Measurements from ENCODE around the gene NOD2. TPM values are rescaled to one million over a fixed set of nuclear protein-coding genes. Genes with fewer than 3 reads are reported as not detected.

NOD2 gene
- total and polyA plus RNA-seq, 2 of the 13 experiments (the other 11 are each of a cell fraction or from before 2014, with no cell fraction given), result 0.27 to 0.81 TPM

- TF ChIP-seq ZNF572 (CRISPR knock-in tag; IDR thresholded peaks at IDR 0.05), result no peak
- TF ChIP-seq, protein P1, sequence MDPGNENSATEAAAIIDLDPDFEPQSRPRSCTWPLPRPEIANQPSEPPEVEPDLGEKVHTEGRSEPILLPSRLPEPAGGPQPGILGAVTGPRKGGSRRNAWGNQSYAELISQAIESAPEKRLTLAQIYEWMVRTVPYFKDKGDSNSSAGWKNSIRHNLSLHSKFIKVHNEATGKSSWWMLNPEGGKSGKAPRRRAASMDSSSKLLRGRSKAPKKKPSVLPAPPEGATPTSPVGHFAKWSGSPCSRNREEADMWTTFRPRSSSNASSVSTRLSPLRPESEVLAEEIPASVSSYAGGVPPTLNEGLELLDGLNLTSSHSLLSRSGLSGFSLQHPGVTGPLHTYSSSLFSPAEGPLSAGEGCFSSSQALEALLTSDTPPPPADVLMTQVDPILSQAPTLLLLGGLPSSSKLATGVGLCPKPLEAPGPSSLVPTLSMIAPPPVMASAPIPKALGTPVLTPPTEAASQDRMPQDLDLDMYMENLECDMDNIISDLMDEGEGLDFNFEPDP (CRISPR knock-in tag; conservative IDR thresholded peaks at IDR 0.05), result no peak
- no peak for TF ChIP-seq NFIB (CRISPR knock-in tag; IDR thresholded peaks at IDR 0.05; ENCODE audit: borderline replicate concordance)
- peak; percentile 77 for TF ChIP-seq GMEB1 (CRISPR knock-in tag; IDR thresholded peaks at IDR 0.05; ENCODE audit: borderline replicate concordance)
- TF ChIP-seq ATF5 (CRISPR knock-in tag; IDR thresholded peaks at IDR 0.05; ENCODE audit: low read depth), result no peak
- TF ChIP-seq NCOA5 (CRISPR knock-in tag; IDR thresholded peaks at IDR 0.05), result no peak
- no peak for TF ChIP-seq HOXA7 (CRISPR knock-in tag; IDR thresholded peaks at IDR 0.05)
- TF ChIP-seq, protein P2, sequence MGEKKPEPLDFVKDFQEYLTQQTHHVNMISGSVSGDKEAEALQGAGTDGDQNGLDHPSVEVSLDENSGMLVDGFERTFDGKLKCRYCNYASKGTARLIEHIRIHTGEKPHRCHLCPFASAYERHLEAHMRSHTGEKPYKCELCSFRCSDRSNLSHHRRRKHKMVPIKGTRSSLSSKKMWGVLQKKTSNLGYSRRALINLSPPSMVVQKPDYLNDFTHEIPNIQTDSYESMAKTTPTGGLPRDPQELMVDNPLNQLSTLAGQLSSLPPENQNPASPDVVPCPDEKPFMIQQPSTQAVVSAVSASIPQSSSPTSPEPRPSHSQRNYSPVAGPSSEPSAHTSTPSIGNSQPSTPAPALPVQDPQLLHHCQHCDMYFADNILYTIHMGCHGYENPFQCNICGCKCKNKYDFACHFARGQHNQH (CRISPR knock-in tag; IDR thresholded peaks at IDR 0.05), result peak; percentile 56; the same call in 1 of the 2 replicates
- TF ChIP-seq, protein P3, sequence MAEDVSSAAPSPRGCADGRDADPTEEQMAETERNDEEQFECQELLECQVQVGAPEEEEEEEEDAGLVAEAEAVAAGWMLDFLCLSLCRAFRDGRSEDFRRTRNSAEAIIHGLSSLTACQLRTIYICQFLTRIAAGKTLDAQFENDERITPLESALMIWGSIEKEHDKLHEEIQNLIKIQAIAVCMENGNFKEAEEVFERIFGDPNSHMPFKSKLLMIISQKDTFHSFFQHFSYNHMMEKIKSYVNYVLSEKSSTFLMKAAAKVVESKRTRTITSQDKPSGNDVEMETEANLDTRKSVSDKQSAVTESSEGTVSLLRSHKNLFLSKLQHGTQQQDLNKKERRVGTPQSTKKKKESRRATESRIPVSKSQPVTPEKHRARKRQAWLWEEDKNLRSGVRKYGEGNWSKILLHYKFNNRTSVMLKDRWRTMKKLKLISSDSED (CRISPR knock-in tag; IDR thresholded peaks at IDR 0.05), result no peak
- no peak for TF ChIP-seq NFKBIZ (CRISPR knock-in tag; IDR thresholded peaks at IDR 0.05)
- no peak for TF ChIP-seq ZBTB21 (CRISPR knock-in tag; IDR thresholded peaks at IDR 0.05)
- peak; percentile 56; the same call in 1 of the 2 replicates for TF ChIP-seq TAF1 (CRISPR knock-in tag; IDR thresholded peaks at IDR 0.05)
- TF ChIP-seq TIGD3 (CRISPR knock-in tag; IDR thresholded peaks at IDR 0.05; ENCODE audit: borderline replicate concordance), result no peak
- 0 out of 2 replicates have a peak, but pooled peaks have one; percentile 58 for TF ChIP-seq FOXJ3 (CRISPR knock-in tag; IDR thresholded peaks at IDR 0.05; ENCODE audit: borderline replicate concordance)
- no peak for TF ChIP-seq SNAPC2 (CRISPR knock-in tag; IDR thresholded peaks at IDR 0.05)
- TF ChIP-seq, protein P4, sequence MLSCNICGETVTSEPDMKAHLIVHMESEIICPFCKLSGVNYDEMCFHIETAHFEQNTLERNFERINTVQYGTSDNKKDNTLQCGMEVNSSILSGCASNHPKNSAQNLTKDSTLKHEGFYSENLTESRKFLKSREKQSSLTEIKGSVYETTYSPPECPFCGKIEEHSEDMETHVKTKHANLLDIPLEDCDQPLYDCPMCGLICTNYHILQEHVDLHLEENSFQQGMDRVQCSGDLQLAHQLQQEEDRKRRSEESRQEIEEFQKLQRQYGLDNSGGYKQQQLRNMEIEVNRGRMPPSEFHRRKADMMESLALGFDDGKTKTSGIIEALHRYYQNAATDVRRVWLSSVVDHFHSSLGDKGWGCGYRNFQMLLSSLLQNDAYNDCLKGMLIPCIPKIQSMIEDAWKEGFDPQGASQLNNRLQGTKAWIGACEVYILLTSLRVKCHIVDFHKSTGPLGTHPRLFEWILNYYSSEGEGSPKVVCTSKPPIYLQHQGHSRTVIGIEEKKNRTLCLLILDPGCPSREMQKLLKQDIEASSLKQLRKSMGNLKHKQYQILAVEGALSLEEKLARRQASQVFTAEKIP (CRISPR knock-in tag; IDR thresholded peaks at IDR 0.05; ENCODE audit: borderline replicate concordance), result no peak
- peak; percentile 15; the same call in 1 of the 2 replicates for TF ChIP-seq ATF7-NPFF (CRISPR knock-in tag; IDR thresholded peaks at IDR 0.05; ENCODE audit: low read depth)
- no peak for TF ChIP-seq ZNF670 (CRISPR knock-in tag; IDR thresholded peaks at IDR 0.05; ENCODE audit: borderline replicate concordance)
- peak; percentile 93 for TF ChIP-seq KMT2B (CRISPR knock-in tag; IDR thresholded peaks at IDR 0.05)
Observed at GRCh38 chr16:50741781-50742575, 48.6 kb downstream of the NOD2 start, which contains the start of gene CYLD (continued).

All from HepG2 (cell line).